IPS-20b (cell line): ENCODE measurements around the gene CORO7.

Source experiments
- H3K27ac ChIP-seq: one replicate; pipeline ENCODE4 v1.5.1; 2013; ENCODE audit warnings: low read length
- H3K27me3 ChIP-seq: 2 replicates; pipeline ENCODE4 v1.6.1; 2013; ENCODE audit warnings: mild to moderate bottlenecking, low read length, inconsistent platforms; ENCODE audit not compliant: insufficient read depth
- H3K36me3 ChIP-seq: 2 replicates; pipeline ENCODE4 v1.6.1; 2013; ENCODE audit warnings: low read depth, mild to moderate bottlenecking, inconsistent platforms, low read length, moderate library complexity; ENCODE audit not compliant: insufficient read depth
- H3K4me1 ChIP-seq: 2 replicates; pipeline ENCODE4 v1.6.1; 2013; ENCODE audit warnings: mild to moderate bottlenecking, control low read depth, inconsistent platforms, low read length, moderate library complexity; ENCODE audit not compliant: insufficient read depth
- H3K4me3 ChIP-seq: 2 replicates; pipeline ENCODE4 v1.5.1; 2013; ENCODE audit warnings: mild to moderate bottlenecking, low read length, inconsistent platforms
- H3K9ac ChIP-seq: 2 replicates; pipeline ENCODE4 v1.6.1; 2013; ENCODE audit warnings: low read depth, mild to moderate bottlenecking, inconsistent platforms, low read length, moderate library complexity
- H3K9me3 ChIP-seq: 2 replicates; pipeline ENCODE4 v1.6.1; 2013; ENCODE audit warnings: mild to moderate bottlenecking, low read depth, low read length, inconsistent platforms; ENCODE audit not compliant: insufficient read depth

The CORO7 gene

DNA sequence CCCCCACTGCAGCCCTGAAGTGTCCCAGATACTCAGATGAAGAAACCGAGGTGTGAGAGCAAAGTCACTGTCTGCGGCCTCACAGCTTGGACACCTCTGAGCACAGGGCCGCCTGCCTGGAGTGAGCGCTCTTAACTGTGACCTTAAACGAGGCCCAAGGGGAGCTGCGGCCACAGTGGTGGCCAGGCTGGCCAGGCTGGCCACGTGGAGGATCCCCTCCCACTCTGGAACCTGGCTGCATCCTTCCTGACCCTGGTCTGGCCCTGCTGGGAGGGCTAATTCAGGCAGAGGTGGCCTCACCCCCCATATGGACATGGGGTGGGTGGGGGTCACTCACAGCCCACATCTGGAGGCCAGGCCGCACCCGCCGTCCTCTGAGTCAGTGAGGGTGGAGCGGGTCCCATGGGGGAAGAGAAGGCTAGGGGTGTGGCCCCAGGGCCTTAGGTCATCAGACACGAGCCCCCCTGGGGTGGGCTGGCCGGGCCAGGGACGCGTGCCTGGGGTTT, 38.2 kb downstream of the CORO7 start:
- no peak overlapping the region for H3K9ac ChIP-seq
- no peaks in the 10 kb centered on the region for H3K9me3 ChIP-seq
- H3K4me3 ChIP-seq: no peak overlapping the region
- no peaks in the 10 kb centered on the region for H3K27me3 ChIP-seq
- peaks cover 5% of the 10 kb centered on the region; the same call in 1 of the 2 replicates for H3K36me3 ChIP-seq
- H3K4me1 ChIP-seq: peaks cover 26% of the 10 kb centered on the region
- H3K27ac ChIP-seq: no peak overlapping the region

- Histone ChIP-seq H3K4me3 (no peak overlapping the region), H3K9me3 (no peaks in the 10 kb centered on the region), H3K27ac (no peak overlapping the region), H3K9ac (no peak overlapping the region), H3K27me3 (peaks cover 5% of the 10 kb centered on the region; the same call in 1 of the 2 replicates), H3K4me1 (peaks cover 32% of the 10 kb centered on the region), H3K36me3 (peaks cover under 1% of the 10 kb centered on the region; the same call in 1 of the 2 replicates)
These were observed 38.7 kb downstream of the CORO7 start for GRCh38 chr16:4377573-4378154.

DNA sequence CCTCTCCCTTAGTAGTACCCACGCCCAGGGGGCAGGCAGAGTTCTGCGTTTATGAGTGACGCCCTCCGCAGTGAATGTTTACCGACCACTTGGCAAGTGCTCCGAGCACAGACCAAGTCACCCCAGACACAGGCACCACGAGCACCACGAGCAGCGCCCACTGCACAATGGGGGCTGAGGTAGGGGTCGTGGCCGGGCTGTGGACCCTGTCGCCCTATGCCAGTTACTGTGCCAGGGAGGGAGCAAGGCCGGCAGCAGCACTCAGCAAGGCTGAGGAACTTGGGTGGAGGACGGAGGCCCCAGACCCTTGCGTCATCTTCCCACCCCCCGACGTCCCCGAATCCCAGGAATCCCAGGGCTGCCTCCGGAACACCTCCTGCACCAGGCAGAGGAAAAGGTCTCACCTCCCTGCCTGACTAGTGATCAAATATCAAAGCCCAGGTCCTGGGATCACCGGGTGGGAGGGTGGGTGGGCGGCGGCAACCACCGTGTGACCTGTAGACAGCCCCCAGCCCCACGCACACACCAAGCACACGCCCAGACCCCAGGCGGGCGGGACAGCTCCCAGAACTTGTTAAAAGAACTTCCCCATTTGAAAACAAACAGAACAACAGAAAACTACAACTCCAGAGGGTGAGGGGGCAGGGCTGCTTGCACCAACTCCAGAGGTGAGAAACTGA, 39.4 kb downstream of the CORO7 start:
- no peaks in the 10 kb centered on the region for H3K36me3 ChIP-seq
- H3K4me3 ChIP-seq: no peak overlapping the region
- H3K27me3 ChIP-seq: peaks cover 11% of the 10 kb centered on the region; the same call in 1 of the 2 replicates
- H3K27ac ChIP-seq: no peak overlapping the region
- H3K9me3 ChIP-seq: no peaks in the 10 kb centered on the region
- no peak overlapping the region for H3K9ac ChIP-seq
- H3K4me1 ChIP-seq: peaks cover 36% of the 10 kb centered on the region

GRCh38 chr16:4376126-4376892, 40.1 kb downstream of the CORO7 start:
- no peaks in the 10 kb centered on the region for H3K9me3 ChIP-seq
- peaks cover 12% of the 10 kb centered on the region; the same call in 1 of the 2 replicates for H3K27me3 ChIP-seq
- no peak overlapping the region for H3K4me3 ChIP-seq
- H3K4me1 ChIP-seq: peaks cover 37% of the 10 kb centered on the region
- no peak overlapping the region for H3K27ac ChIP-seq
- no peaks in the 10 kb centered on the region for H3K36me3 ChIP-seq
- H3K9ac ChIP-seq: no peak overlapping the region

DNA sequence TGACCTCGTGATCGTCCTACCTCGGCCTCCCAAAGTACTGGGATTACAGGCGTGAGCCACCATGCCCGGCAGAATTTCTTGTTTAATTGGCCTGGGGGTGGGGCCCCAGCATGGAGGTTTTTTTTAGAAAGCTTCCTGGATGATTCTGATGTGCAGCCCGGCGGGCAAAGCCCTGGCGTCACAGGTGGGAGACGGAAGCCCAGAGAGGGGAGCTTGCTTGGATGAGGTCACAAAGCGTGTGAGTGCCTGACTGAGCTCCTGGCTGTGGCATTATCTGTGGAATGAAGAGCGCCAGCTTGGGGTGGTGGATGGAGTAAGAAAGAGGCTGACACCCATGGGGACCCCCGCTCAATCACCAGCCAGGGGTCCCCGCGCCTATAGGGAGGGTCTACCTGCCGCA, 40.7 kb downstream of the CORO7 start:
- H3K27me3 ChIP-seq: peaks cover 12% of the 10 kb centered on the region; the same call in 1 of the 2 replicates
- no peaks in the 10 kb centered on the region for H3K9me3 ChIP-seq
- peaks cover 38% of the 10 kb centered on the region for H3K4me1 ChIP-seq
- no peak overlapping the region for H3K9ac ChIP-seq
- no peak overlapping the region for H3K27ac ChIP-seq
- no peak overlapping the region for H3K4me3 ChIP-seq
- no peaks in the 10 kb centered on the region for H3K36me3 ChIP-seq

DNA sequence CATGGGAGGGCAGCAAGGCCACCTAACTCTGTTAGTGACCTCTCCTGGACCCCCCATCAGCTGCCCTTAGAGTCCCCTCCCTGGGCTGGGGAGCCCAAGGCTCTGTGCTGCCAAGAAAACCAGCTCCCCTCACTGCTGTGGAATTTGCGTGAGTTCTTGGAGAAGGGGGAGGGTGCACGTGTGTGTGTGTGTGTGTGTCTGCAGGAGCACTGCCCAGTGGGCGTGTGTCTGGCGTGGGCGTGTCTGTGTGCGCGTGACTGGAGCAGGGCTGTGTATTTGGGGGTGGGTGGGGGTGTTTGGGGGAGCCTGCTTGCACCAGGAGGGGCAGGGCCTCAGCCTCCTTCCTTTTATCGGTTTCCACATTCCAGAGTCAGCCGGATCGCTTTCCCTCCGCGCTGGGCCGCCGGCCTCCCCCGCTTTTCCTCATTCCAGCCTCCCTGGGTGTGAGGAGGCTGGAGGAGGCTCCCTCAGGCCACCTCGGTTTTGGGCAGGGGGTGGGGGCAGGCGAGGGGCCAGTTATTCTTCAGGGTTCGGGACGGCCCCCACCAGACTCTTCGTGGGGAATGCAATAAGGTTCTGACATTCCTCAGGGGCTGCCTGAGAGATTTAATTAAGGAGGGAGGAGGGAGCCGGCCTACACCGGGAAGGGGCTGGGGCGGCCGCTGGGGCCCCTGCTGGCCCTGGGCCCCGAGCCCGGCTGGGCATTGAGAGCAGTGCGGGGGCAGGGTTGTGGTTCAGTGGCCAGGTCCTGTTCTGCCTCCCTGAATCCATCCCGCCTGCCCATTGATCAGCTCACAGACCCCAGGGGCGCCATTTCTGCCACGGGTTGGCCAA, 42.3 kb downstream of the CORO7 start:
- Histone ChIP-seq H3K9ac (peak overlapping the region; percentile 34; the same call in 1 of the 2 replicates), H3K4me3 (peak overlapping the region; percentile 33; the same call in 1 of the 2 replicates), H3K27ac (no peak overlapping the region), H3K27me3 (peaks cover 12% of the 10 kb centered on the region; the same call in 1 of the 2 replicates), H3K4me1 (peaks cover 38% of the 10 kb centered on the region), H3K36me3 (no peaks in the 10 kb centered on the region), H3K9me3 (no peaks in the 10 kb centered on the region)

GRCh38 chr16:4373356-4373908, 43.0 kb downstream of the CORO7 start:
- Histone ChIP-seq H3K4me1 (peaks cover 38% of the 10 kb centered on the region), H3K27me3 (peaks cover 12% of the 10 kb centered on the region; the same call in 1 of the 2 replicates), H3K27ac (no peak overlapping the region), H3K36me3 (no peaks in the 10 kb centered on the region), H3K9ac (peak overlapping the region; percentile 34; the same call in 1 of the 2 replicates), H3K4me3 (peak overlapping the region; percentile 33; the same call in 1 of the 2 replicates), H3K9me3 (no peaks in the 10 kb centered on the region)

DNA sequence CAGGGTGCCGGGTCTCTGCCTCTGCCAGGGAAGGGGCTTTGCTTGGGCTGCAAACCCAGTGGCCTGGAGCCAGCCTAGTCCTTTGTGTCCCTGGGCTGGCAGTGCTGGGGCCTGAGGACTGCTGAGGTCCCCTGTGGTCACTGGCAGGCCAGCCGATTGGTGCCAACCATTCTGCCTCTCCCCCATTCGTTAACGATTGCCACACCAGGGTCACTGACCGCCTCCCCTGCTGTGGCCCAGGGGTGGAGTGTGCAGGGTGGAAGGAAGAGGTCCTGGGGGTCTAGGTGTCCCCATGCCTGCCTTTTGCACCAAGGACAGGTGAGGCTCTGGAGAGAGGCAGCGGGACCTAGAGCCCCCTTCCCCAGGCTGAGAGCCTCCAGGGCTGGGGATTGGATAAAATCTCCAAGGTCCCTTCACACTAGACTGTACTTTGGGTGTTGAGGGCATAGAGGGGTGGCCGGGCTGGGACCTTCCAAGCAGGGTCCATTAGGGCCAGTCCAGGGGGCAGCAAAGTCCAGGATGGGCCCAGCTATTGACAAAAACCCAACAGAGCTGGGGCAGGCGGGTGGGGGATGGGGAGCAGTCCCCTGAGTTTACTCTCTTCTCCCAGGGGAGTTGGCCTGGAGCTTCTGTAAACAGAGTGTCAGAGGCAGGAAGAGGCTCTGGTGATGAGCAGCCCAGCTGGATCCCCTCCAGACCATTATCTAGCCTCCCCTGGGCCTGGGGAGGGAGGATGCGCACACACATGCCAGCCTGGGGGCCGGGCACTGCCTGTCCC, 43.6 kb downstream of the CORO7 start:
- H3K27ac ChIP-seq: no peak overlapping the region
- no peaks in the 10 kb centered on the region for H3K9me3 ChIP-seq
- peaks cover 12% of the 10 kb centered on the region; the same call in 1 of the 2 replicates for H3K27me3 ChIP-seq
- peak overlapping the region; percentile 72 for H3K4me3 ChIP-seq
- H3K36me3 ChIP-seq: no peaks in the 10 kb centered on the region
- peaks cover 38% of the 10 kb centered on the region for H3K4me1 ChIP-seq
- H3K9ac ChIP-seq: peak overlapping the region; percentile 15; the same call in 1 of the 2 replicates

DNA sequence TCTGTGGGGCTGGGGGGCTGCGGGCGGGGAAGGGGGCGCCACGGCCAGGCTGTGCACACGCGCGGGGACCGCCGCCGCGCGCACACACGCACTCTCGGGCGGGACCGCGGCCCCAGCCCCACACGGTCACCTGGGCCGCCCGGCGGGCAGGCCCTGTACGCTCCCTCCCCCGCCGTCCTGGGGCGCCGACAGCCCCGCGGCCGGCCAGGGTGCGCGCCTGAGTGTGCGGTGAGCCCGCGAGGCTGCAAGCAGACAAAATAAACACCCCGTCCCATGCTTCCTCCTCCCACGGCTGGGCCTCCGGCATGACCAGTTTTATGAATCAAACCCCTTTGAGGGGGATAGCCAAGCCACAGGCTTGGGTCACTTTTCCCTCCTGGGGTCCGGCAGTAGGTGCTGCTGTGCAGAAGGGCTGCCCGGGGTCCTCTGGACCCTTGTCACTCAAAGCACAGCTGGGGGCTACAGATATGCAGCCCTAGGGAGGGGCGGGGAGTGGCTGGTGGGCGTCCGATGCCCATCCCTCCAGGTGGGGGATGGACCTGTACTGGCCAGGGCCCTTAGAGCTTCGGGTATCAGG, 44.3 kb downstream of the CORO7 start:
- Histone ChIP-seq H3K27me3 (peaks cover 12% of the 10 kb centered on the region; the same call in 1 of the 2 replicates), H3K4me3 (peak overlapping the region; percentile 72), H3K27ac (no peak overlapping the region), H3K9me3 (no peaks in the 10 kb centered on the region), H3K4me1 (peaks cover 33% of the 10 kb centered on the region), H3K9ac (peak overlapping the region; percentile 45; the same call in 1 of the 2 replicates), H3K36me3 (no peaks in the 10 kb centered on the region)
